ENCODE measurements around the gene ADAMTS12.

- TF ChIP-seq POLR2AphosphoS5 (IDR thresholded peaks at IDR 0.05; ENCODE audit: low read depth, low read length) (no peak), CTCF (IDR thresholded peaks at IDR 0.05) (no peak), SIN3A (IDR thresholded peaks at IDR 0.05; ENCODE audit: borderline replicate concordance, insufficient read depth, low read depth, low read length) (no peak)
Observed at GRCh38 chr5:33476992-33477391, 414.8 kb downstream of the ADAMTS12 start.
